ENCODE results near the gene PSMB8. TPM values are rescaled to one million over a fixed set of nuclear protein-coding genes. Genes with fewer than 3 reads are reported as not detected.
"Not testable (repeated sequence)": the region's sequence is repeated elsewhere in the genome, so short reads cannot be mapped to it uniquely, and the experiment has no call there.

PSMB8 gene
- total RNA-seq, 1 donor from 2014 or later, result 45.5 TPM

- FAIRE-seq (no peak), DNase-seq (ENCODE audit: low read depth) (no peak)
- Histone ChIP-seq H4K20me1 (ENCODE audit: insufficient read depth, low read length) (no peaks in the 10 kb centered on the region), H2AFZ (ENCODE audit: low read depth, low read length) (no peak overlapping the region), H3K9ac (ENCODE audit: low read length) (no peak overlapping the region), H3K9me3 (ENCODE audit: insufficient read depth, low read depth, low read length) (no peaks in the 10 kb centered on the region), H3K4me3 (ENCODE audit: insufficient read depth, low read depth, low read length) (no peak overlapping the region), H3K79me2 (ENCODE audit: insufficient read depth, low read length) (no peaks in the 10 kb centered on the region), H3K4me2 (ENCODE audit: low read length) (no peak overlapping the region), H3K4me1 (ENCODE audit: insufficient read depth, low read length) (peaks cover 3% of the 10 kb centered on the region), H3K36me3 (ENCODE audit: insufficient read depth, low read length) (no peaks in the 10 kb centered on the region), H3K27ac (ENCODE audit: low read depth, low read length) (no peak overlapping the region), H3K27me3 (ENCODE audit: insufficient read depth, low read length) (peaks cover 30% of the 10 kb centered on the region)
- H3K27ac Mint-ChIP-seq (ENCODE audit: unreplicated experiment), result no peak overlapping the region
- peaks cover 3% of the 10 kb centered on the region for H3K4me1 Mint-ChIP-seq (ENCODE audit: low read depth, unreplicated experiment)
- H3K27me3 Mint-ChIP-seq (ENCODE audit: low read depth, unreplicated experiment), result peaks cover 2% of the 10 kb centered on the region
- H3K9me3 Mint-ChIP-seq (ENCODE audit: unreplicated experiment), result peaks cover 3% of the 10 kb centered on the region
- TF ChIP-seq EZH2 (IDR thresholded peaks at IDR 0.05; ENCODE audit: insufficient read depth, low read length) (peak; percentile 30), CTCF (IDR thresholded peaks at IDR 0.05; ENCODE audit: insufficient read depth, low read depth, low read length) (no peak)
- H3K36me3 Mint-ChIP-seq (ENCODE audit: low read depth, unreplicated experiment), result no peaks in the 10 kb centered on the region
- H3K4me3 Mint-ChIP-seq (ENCODE audit: unreplicated experiment), result no peak overlapping the region
Observed at GRCh38 chr6:32879691-32880090, 35.8 kb upstream of the PSMB8 start.

- Histone ChIP-seq H4K20me1 (ENCODE audit: insufficient read depth, low read length) (no peaks in the 10 kb centered on the region), H2AFZ (ENCODE audit: low read depth, low read length) (no peak overlapping the region), H3K9me3 (ENCODE audit: insufficient read depth, low read depth, low read length) (no peaks in the 10 kb centered on the region), H3K4me1 (ENCODE audit: insufficient read depth, low read length) (no peaks in the 10 kb centered on the region), H3K36me3 (ENCODE audit: insufficient read depth, low read length) (no peaks in the 10 kb centered on the region), H3K9ac (ENCODE audit: low read length) (no peak overlapping the region), H3K4me2 (ENCODE audit: low read length) (no peak overlapping the region), H3K4me3 (ENCODE audit: insufficient read depth, low read depth, low read length) (no peak overlapping the region), H3K27me3 (ENCODE audit: insufficient read depth, low read length) (peaks cover 30% of the 10 kb centered on the region), H3K27ac (ENCODE audit: low read depth, low read length) (no peak overlapping the region), H3K79me2 (ENCODE audit: insufficient read depth, low read length) (no peaks in the 10 kb centered on the region)
- Mint-ChIP-seq H3K27me3 (ENCODE audit: low read depth, unreplicated experiment) (peaks cover 2% of the 10 kb centered on the region), H3K36me3 (ENCODE audit: low read depth, unreplicated experiment) (no peaks in the 10 kb centered on the region), H3K9me3 (ENCODE audit: unreplicated experiment) (peaks cover 3% of the 10 kb centered on the region), H3K4me1 (ENCODE audit: low read depth, unreplicated experiment) (no peaks in the 10 kb centered on the region), H3K27ac (ENCODE audit: unreplicated experiment) (no peak overlapping the region), H3K4me3 (ENCODE audit: unreplicated experiment) (no peak overlapping the region)
- FAIRE-seq (no peak), DNase-seq (ENCODE audit: low read depth) (no peak)
- TF ChIP-seq EZH2 (IDR thresholded peaks at IDR 0.05; ENCODE audit: insufficient read depth, low read length) (no peak), CTCF (IDR thresholded peaks at IDR 0.05; ENCODE audit: insufficient read depth, low read depth, low read length) (no peak)
Observed at GRCh38 chr6:32876603-32877002, 32.8 kb upstream of the PSMB8 start.

- not testable (repeated sequence) for H3K27ac ChIP-seq (ENCODE audit: low read depth, low read length); H3K4me3 Mint-ChIP-seq (ENCODE audit: unreplicated experiment); H3K27ac Mint-ChIP-seq (ENCODE audit: unreplicated experiment); H3K9me3 Mint-ChIP-seq (ENCODE audit: unreplicated experiment); FAIRE-seq; H3K4me2 ChIP-seq (ENCODE audit: low read length); H3K4me1 ChIP-seq (ENCODE audit: insufficient read depth, low read length); H4K20me1 ChIP-seq (ENCODE audit: insufficient read depth, low read length); H3K4me3 ChIP-seq (ENCODE audit: insufficient read depth, low read depth, low read length); H3K36me3 Mint-ChIP-seq (ENCODE audit: low read depth, unreplicated experiment); H2AFZ ChIP-seq (ENCODE audit: low read depth, low read length); H3K4me1 Mint-ChIP-seq (ENCODE audit: low read depth, unreplicated experiment); H3K9ac ChIP-seq (ENCODE audit: low read length); H3K36me3 ChIP-seq (ENCODE audit: insufficient read depth, low read length); H3K27me3 Mint-ChIP-seq (ENCODE audit: low read depth, unreplicated experiment); H3K9me3 ChIP-seq (ENCODE audit: insufficient read depth, low read depth, low read length); DNase-seq (ENCODE audit: low read depth); H3K79me2 ChIP-seq (ENCODE audit: insufficient read depth, low read length)
- H3K27me3 ChIP-seq (ENCODE audit: insufficient read depth, low read length), result peaks cover 18% of the 10 kb centered on the region
Observed at GRCh38 chr6:32873947-32874346, 30.1 kb upstream of the PSMB8 start.
